ENCODE measurements around the gene KAZN. TPM values are rescaled to one million over a fixed set of nuclear protein-coding genes. Genes with fewer than 3 reads are reported as not detected.
"Not testable (repeated sequence)": the region's sequence is repeated elsewhere in the genome, so short reads cannot be mapped to it uniquely, and the experiment has no call there.

Gene KAZN
- total RNA-seq: 10.2 TPM

GRCh38 chr1:14598498-14599182 lies at the start of gene KAZN:
Gene KAZN (plus strand): TSS chr1:14598685.
- DNase-seq (ENCODE audit: low spot score): no peak

- DNase-seq (ENCODE audit: low spot score): no peak
These were observed 48.4 kb upstream of the KAZN start for GRCh38 chr1:14549897-14550620.

DNA sequence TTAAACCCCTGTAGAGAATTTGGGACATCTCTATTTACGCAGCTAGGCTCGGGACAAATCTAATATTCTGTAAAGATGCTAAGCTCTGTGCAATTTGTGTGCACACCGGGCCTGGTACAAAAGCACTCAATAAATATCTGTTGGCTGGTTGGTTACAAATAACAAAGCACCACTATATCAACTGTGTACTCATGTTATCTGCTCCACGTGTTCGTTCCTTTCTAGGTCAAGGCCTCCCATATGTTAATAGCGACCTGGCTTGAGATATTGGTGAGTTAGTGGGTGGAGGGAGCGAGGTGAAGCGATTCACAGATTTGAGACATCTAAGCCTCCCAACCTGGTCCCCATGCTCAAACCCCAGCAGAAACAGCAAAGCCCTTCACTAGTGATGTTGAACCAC lies 47.1 kb upstream of the KAZN start:
- no peak for DNase-seq (ENCODE audit: low spot score)

DNA sequence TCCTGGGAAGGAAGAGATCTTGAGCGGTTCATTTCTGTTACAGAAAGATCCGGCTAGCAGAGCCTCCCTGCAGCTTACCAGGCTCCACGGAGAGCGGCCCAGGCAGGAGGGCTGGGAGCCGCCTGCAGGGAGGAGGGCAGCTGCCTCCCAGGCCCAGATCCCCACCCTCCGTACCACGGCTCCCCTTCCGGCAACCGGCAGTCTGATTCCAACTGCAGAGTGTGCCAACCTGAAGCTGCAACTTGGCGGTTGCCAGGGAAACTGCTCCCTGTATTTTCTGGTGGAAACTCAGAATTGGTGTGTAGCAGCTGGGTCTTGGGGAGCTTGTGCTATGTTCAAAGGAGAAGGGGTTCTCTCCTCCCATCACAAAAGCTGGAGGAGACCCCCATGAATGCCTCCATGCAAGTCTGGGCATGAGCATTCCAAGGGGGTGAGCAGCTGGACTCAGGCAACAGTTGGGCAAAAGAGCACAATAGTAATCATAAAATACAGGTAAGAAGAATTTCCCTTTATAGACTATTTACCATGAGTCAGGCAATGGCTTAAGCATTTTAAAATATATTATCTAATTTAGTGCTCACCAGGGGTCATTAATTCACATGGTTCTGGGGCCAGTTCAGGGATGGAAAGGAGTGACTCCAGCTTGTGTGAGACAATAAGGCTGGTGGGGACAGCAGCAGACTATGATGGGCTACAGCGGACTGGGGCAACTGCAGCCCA lies 46.1 kb upstream of the KAZN start:
- DNase-seq (ENCODE audit: low spot score): no peak

GRCh38 chr1:14553711-14554110 lies 44.8 kb upstream of the KAZN start:
- DNase-seq (ENCODE audit: low spot score): no peak

DNA sequence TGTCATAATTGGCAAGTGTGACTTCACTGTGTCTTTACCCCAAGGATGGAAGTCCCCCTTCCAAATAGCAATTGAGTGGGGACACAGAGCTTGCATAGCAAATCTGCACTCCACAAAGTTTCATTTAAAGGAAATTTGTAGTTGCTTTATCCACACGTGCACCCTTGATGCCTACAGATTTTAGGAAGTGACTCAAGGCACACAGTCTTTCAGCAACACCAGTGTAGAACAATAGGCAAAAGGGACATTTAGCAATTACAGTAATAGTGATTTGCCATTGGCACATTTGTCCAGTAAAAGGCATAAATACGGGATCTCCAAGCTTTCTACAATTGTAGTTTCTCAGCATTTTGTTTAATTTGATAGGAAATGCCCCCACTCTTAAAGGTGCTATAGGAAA lies 43.4 kb upstream of the KAZN start:
- DNase-seq (ENCODE audit: low spot score): no peak

GRCh38 chr1:14561014-14561693 lies 37.3 kb upstream of the KAZN start:
- no peak for DNase-seq (ENCODE audit: low spot score)

GRCh38 chr1:14565090-14565489 lies 33.4 kb upstream of the KAZN start:
- no peak for DNase-seq (ENCODE audit: low spot score)

DNA sequence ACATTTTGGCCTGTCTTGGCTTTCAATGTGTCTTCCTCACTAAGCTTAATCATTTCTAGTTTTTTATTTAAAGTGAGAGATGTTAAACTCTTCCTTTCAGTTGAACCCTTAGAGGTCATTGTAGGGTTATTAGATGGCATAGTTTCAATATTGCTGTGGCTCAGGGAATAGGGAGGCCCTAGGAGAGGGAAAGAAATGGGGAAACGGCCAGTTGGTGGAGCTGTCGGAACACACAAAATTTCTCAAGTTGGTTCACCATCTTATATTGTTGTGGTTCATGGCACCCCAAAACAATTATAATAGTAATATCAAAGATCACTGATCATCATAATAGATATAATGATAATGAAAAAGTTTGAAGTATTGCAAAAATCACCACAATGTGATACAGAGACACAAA lies 31.4 kb upstream of the KAZN start:
- no peak for DNase-seq (ENCODE audit: low spot score)

DNA sequence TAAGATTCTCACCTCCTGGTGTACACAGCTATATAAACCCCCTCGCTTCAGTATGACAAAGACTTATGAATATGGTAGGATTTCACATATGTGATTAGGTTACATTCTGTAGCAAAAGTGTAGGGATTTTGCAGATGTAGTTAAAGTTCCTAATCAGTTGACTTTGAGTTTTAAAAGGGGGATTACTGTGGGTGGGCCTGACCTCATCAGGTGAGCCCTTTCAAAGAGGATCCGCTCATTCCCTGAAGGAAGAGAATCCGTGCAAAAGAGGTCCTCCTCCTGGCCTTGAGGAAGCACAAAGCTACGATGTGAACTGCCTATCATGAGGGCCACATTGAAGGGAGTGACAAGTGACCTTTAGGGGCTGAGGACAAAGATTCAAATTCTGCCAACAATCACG lies 30.6 kb upstream of the KAZN start:
- DNase-seq (ENCODE audit: low spot score): no peak

GRCh38 chr1:14568716-14569355 lies 29.6 kb upstream of the KAZN start:
- no peak for DNase-seq (ENCODE audit: low spot score)

DNA sequence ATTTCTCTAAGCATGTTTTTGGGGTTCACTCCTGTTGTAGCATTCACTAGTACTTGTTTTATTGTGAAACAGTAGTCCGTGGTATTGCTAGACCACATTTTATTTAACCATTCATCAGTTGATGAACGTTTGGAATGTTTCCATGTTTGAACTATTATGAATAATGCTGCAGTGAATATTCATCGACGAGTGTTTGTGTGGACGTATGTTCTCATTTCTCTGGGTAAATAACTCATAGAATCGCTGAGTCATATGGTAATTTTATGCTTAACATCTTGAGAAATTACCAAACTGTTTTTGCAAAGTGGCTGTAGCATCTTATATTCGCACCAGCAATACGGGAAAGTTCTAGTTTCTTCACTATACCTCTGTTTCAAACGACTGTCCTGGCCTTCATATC lies 28.0 kb upstream of the KAZN start:
- DNase-seq (ENCODE audit: low spot score): no peak

DNA sequence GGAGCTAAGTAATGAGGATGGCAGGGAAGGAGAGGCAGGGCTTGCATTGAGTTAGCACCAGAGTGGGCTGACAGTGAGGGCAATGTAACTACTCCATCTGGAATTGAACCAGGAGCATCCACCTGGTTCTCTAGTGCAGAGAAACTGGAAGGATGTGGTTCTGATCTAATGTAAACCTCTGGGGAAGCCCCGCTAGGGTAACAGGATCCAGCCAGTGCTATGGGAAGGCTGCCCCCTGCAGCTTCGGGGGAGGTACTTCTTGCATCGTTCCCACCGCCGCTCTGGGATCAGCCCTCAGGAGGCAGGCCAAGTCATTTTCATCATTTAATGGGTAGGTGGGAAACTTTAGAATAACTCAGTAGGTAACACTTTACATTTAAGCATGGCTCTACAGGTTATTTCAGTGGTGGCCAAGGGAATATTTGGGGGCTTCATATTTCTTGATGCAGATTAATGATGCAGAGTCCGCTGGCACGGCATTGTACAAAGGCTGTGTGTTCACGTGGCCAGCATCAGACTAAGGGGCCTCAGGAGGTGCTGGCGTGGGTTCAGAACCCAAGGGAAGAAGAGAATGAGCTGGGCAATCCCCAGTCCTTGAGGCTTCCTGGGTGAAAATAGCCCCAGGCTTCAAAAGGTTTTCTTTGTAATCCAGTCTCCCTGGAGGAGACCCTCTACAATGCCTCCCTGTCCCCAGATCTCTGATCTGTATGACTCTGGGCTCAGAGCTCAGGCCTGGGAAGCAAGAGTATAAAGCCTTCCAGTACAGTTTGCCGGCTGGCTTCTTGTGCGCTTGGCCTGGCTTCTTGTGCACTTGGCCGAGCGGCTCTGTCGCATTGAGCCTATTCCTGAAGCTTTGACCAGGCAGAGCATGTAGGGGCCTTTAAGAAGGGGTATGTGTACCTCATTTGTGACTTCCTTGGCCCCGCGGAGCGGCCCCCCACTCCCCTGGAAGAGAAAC lies 26.4 kb upstream of the KAZN start:
- no peak for DNase-seq (ENCODE audit: low spot score)

- DNase-seq (ENCODE audit: low spot score): no peak
These were observed 25.6 kb upstream of the KAZN start for GRCh38 chr1:14572861-14573260.

DNA sequence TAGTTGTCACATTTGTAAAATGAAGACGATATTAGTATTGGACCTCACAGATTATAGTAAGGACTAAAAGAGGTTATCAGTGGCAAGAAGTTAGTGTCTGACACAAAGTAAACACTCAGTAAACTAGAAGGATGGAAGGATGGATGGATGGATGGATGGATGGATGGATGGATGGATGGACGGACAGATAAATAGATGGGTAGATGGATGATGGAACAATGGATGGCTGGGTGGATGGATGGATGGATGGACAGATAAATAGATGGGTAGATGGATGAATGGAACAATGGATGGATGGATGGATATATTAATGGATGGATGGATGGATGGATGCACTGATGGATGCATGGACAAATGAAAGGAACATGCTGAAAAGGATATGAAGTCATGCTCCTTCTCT lies 22.3 kb upstream of the KAZN start:
- no peak for DNase-seq (ENCODE audit: low spot score)

DNA sequence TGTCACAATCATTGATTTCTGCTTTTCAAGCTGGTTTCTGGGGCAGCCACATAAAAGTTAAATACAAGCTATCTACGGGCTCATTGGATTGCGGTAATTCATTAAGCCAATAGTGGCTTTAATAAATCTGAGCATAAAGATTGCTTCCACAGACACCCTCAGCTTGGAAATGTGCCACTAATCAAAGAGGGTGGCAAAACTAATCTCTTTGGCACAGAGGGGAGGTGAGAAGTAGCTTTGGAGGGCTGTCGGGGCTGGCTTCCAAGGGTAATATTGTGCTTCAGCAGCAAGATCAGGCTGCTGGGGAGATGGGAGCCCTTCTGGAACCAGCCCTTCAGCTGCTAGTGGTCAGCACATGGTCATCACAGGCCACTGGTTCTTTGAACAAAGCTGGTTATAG lies 21.2 kb upstream of the KAZN start:
- no peak for DNase-seq (ENCODE audit: low spot score)

DNA sequence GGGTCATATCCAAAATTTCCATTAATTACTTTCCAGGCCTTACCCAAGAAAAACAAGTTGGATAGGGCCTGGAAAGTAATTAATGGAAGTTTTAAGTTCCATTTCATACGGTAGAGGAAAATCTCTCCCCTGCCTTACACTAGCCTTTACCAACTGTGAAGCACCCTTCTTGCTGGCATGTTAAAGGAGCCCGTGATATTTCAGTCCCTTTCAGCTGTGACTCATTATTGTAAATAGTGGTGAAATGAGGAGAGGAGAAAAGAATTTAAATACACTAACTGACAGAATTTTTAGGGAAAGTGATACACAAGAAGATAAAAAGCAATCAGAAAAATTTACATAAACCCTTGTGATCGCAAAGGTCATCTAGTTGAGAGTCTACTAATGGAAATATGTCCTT lies 20.3 kb upstream of the KAZN start:
- DNase-seq (ENCODE audit: low spot score): no peak

DNA sequence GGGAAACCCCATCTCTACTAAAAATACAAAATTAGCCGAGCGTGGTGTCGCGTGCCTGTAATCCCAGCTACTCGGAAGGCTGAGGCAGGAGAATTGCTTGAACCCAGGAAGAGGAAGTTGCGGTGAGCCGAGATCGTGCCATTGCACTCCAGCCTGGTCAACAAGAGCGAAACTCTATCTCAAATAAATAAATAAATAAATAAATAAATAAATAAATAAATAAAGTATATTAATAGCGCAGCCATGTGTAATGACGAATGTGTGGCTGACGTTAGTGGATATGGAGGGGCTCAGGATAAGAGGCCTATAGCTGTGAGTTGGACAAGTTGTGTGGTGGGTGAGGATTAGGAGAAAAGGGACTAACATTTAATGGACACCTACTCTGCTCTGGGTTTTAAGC lies 18.2 kb upstream of the KAZN start:
- DNase-seq (ENCODE audit: low spot score): not testable (repeated sequence)

DNA sequence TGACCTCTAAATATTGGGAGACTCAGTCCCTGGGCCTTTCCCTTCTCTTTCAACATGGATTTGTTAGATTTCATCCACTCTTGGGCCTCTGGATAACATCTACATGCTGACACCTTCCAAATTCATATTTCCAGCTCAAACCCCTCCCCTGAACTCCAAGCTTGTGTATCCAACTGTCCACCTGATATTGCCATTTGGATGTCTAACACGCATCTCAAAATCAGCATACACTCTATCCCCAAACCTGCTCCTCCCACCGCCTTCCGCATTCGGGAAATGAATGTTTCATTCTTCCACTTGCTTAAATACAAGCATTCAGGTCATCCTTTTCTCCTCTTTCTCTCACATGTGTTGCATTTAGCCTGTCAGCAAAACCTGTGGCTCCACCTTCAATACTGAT lies 17.5 kb upstream of the KAZN start:
- DNase-seq (ENCODE audit: low spot score): no peak

DNA sequence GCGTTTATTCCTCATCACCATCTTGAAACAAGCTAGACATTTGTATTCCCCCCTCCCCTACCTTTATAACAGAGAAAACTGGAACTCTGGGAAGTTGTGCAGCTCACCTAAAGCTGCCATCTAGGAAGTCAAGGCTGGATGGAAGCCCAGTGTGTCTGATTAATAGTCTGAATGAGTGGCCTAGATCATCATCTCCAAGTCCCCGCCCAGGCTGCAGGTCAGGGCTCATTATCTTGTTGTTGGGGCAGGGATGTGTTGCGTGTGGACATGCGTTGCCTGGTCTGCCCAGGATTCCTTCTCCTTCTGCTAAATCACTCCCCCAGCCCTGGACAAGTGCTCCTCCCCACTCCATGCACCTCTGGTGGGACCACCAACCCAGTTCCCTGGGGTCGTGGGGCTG lies 14.7 kb upstream of the KAZN start:
- no peak for DNase-seq (ENCODE audit: low spot score)

- no peak for DNase-seq (ENCODE audit: low spot score)
These were observed 12.8 kb upstream of the KAZN start for GRCh38 chr1:14585728-14586127.

All from mucosa of gallbladder (tissue), 1 donor.